Karpas-422 (cell line): Measurements from ENCODE around the gene RAMP3. TPM values are rescaled to one million over a fixed set of nuclear protein-coding genes. Genes with fewer than 3 reads are reported as not detected.

ENCODE experiments used
- DNase-seq: peaks from one replicate; pipeline ENCODE4 v3.0.0-alpha.2; 2015
- H2AFZ ChIP-seq: fragments of 200-600 bp; sonication (generic); 2 replicates; pipeline ENCODE4 v1.6.1; 2014; ENCODE audit warnings: antibody characterized with exemption, low read length, mixed read lengths
- H3K27ac ChIP-seq: fragments of 200-600 bp; sonication (generic); 2 replicates; pipeline ENCODE4 v1.5.1; 2014; ENCODE audit warnings: mild to moderate bottlenecking, low read length, moderate library complexity
- H3K27me3 ChIP-seq: fragments of 200-600 bp; sonication (generic); 2 replicates; pipeline ENCODE4 v1.6.1; 2014; ENCODE audit warnings: low read length, mixed read lengths
- H3K36me3 ChIP-seq: fragments of 200-600 bp; sonication (generic); 2 replicates; pipeline ENCODE4 v1.6.1; 2014; ENCODE audit warnings: low read length, mixed read lengths; ENCODE audit not compliant: insufficient read depth
- H3K4me1 ChIP-seq: fragments of 200-600 bp; sonication (generic); 2 replicates; pipeline ENCODE4 v1.6.1; 2014; ENCODE audit warnings: mild to moderate bottlenecking, low read length, mixed read lengths
- H3K4me2 ChIP-seq: fragments of 200-600 bp; sonication (generic); 2 replicates; pipeline ENCODE4 v1.6.1; 2014; ENCODE audit warnings: low read length, low read depth, mild to moderate bottlenecking; ENCODE audit not compliant: poor library complexity, severe bottlenecking
- H3K4me3 ChIP-seq: fragments of 200-600 bp; sonication (generic); 2 replicates; pipeline ENCODE4 v1.5.1; 2014; ENCODE audit warnings: mild to moderate bottlenecking, antibody characterized with exemption, low read length, mixed read lengths
- H3K79me2 ChIP-seq: fragments of 200-600 bp; sonication (generic); 2 replicates; pipeline ENCODE4 v1.6.1; 2014; ENCODE audit warnings: mild to moderate bottlenecking, low read length, mixed read lengths
- H3K9ac ChIP-seq: fragments of 200-600 bp; sonication (generic); 2 replicates; pipeline ENCODE4 v1.6.0; 2014; ENCODE audit warnings: low read length
- H3K9me2 ChIP-seq: fragments of 200-600 bp; sonication (generic), shearing (Covaris generic); replicated peaks from 2 replicates; pipeline ENCODE4 v1.6.0; 2014; ENCODE audit warnings: mild to moderate bottlenecking, low read length, moderate library complexity; ENCODE audit not compliant: insufficient read depth
- H3K9me3 ChIP-seq: fragments of 300-700, 200-600 bp; sonication (generic); 2 replicates; pipeline ENCODE4 v1.6.1; 2014; ENCODE audit warnings: low read length, mixed read lengths
- H4K20me1 ChIP-seq: fragments of 200-600 bp; sonication (generic); 2 replicates; pipeline ENCODE4 v1.6.1; 2014; ENCODE audit warnings: mild to moderate bottlenecking, antibody characterized with exemption, low read length, low read depth; ENCODE audit not compliant: insufficient read depth
- total RNA-seq: library from RNA; depleted of rRNA; stranded (reverse); fragments of >200 nt; shearing (Covaris generic); gene quantifications from 2 replicates; pipeline ENCODE4 v1.2.3, GENCODE V29; 2014; ENCODE audit warnings: low replicate concordance

RAMP3 gene
- total RNA-seq, 1 experiment from 2014 or later = not detected

DNA sequence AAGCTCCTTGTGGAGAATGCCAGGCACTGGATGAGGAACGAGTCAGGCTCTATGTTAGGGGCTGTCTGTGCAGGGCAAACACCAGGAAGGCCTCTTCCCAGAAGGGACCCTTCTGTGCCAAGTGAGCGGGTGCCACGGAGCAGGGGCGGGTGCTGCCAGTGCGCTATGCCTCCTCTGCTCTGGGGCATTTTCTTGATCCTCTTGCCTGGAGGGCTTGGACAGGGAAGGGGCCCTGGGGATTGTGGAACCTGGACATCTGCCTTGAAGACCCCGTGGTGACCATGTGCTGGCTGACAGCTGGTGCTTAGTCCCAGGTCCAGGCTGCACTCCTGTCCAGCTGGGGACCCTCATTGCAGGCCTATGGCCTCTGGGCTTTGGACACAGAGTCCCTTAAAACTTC lies 30.7 kb upstream of the RAMP3 start:
- Histone ChIP-seq H3K27ac (no peak overlapping the region), H3K36me3 (no peaks in the 10 kb centered on the region), H3K4me3 (no peak overlapping the region), H2AFZ (no peak overlapping the region; the same call in 1 of the 2 replicates), H4K20me1 (no peaks in the 10 kb centered on the region), H3K4me2 (no peak overlapping the region), H3K9ac (no peak overlapping the region), H3K27me3 (no peaks in the 10 kb centered on the region), H3K79me2 (no peaks in the 10 kb centered on the region), H3K9me2 (no peaks in the 10 kb centered on the region), H3K9me3 (no peaks in the 10 kb centered on the region), H3K4me1 (peaks cover 9% of the 10 kb centered on the region)
- no peak for DNase-seq

DNA sequence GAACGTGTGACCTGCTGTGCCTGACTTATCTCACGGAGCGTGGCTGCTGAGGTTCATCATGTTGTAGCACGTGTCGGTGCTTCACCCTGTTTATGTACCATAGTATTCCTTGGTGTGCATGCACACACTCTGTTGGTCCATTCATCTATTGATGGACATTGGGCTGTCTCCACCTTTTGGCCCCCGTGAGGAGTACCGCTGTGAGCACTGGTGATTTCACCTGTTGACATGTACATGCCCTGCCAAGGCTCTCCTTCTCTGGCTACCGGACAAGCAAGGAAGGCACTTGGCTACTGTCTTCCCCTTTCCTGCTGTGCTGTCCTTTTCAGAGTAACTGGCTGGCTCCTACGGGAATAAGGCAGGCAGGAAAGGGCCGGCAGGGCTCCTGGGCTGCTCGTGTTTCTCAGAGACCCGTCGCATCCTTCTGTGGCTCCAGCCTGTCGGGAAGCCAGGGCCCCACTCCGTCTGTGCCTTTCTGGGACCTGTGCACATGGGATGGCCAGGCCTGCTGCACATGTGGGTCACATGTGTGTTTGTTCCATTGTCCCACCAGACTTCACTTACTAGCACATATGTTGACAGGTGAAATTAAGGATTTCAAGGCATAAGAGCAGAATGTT lies 28.3 kb upstream of the RAMP3 start:
- Histone ChIP-seq H3K9ac (no peak overlapping the region), H3K4me3 (no peak overlapping the region), H2AFZ (no peak overlapping the region), H3K9me2 (no peaks in the 10 kb centered on the region), H3K9me3 (no peaks in the 10 kb centered on the region), H4K20me1 (no peaks in the 10 kb centered on the region), H3K27me3 (no peaks in the 10 kb centered on the region), H3K4me2 (no peak overlapping the region), H3K79me2 (no peaks in the 10 kb centered on the region), H3K27ac (no peak overlapping the region), H3K36me3 (no peaks in the 10 kb centered on the region), H3K4me1 (peaks cover 9% of the 10 kb centered on the region)
- no peak for DNase-seq

DNA sequence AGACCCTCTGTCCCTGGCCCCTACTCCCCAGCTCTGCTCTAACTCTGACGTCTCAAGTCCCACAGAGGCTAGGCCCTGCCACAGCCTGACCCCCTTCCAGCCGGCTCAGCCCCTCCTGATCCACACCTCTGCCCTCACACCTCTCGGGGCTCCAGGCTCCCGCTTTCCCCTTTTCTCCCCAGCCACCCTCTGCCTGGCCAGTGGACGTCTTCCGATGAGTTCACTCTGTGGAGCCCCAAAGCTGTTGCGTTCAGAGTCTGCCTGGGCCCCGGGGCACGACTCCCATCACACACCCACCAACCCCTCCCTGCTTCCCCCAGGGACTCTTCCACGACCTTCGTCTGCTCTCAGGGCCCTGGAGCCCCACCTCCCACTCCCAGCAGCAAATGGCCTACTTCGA lies 27.7 kb upstream of the RAMP3 start:
- Histone ChIP-seq H3K9ac (no peak overlapping the region), H3K36me3 (no peaks in the 10 kb centered on the region), H3K4me1 (peaks cover 9% of the 10 kb centered on the region), H3K79me2 (no peaks in the 10 kb centered on the region), H3K9me2 (no peaks in the 10 kb centered on the region), H4K20me1 (no peaks in the 10 kb centered on the region), H3K27me3 (no peaks in the 10 kb centered on the region), H2AFZ (no peak overlapping the region), H3K4me2 (no peak overlapping the region), H3K4me3 (no peak overlapping the region), H3K27ac (no peak overlapping the region), H3K9me3 (no peaks in the 10 kb centered on the region)
- no peak for DNase-seq

DNA sequence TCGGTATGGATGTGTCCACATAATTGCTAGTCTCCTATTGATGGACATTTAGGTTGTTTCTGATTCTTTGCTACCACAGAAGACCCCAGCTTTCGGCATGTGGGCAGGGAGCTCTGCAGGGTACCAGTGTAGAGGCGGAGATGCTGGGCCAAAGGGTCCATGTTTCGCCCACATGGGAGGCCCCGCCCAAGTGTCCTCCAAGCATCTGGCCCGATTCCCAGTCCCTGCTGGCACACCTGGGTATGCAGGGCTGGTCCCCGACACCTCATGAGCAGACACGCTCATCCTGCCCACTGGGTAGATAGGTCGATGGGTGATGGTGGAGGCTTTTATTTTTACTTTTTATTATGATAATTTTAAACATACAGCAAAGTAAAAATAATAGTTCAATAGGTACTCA lies 26.7 kb upstream of the RAMP3 start:
- Histone ChIP-seq H3K9ac (no peak overlapping the region), H3K4me1 (peaks cover 13% of the 10 kb centered on the region), H3K27ac (no peak overlapping the region), H3K36me3 (no peaks in the 10 kb centered on the region), H3K9me2 (no peaks in the 10 kb centered on the region), H2AFZ (no peak overlapping the region), H3K9me3 (no peaks in the 10 kb centered on the region), H3K27me3 (no peaks in the 10 kb centered on the region), H3K4me2 (no peak overlapping the region), H4K20me1 (no peaks in the 10 kb centered on the region), H3K79me2 (no peaks in the 10 kb centered on the region), H3K4me3 (no peak overlapping the region)
- no peak for DNase-seq

DNA sequence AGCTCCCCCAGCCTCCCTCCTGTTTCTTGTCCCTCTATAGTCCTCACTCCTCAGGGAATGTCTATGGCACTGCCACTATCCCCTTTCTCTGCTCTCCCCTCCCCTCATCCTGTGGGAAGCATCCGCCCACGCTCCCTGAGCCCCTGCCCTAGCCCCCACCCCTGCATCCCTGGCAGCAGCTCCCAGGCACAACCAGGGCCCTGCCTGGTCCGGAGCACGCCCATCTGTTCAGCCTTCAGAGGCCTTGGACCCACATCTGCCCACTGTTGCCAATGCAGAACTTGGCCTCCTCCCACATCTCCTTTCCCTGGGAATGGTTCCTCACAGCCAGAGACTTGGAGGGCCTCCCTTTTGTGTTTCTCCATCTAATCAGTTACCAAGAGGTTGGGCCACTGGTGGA lies 25.7 kb upstream of the RAMP3 start:
- peaks cover 5% of the 10 kb centered on the region for H3K4me1 ChIP-seq
- H4K20me1 ChIP-seq = no peaks in the 10 kb centered on the region
- H3K79me2 ChIP-seq = no peaks in the 10 kb centered on the region
- H3K36me3 ChIP-seq = no peaks in the 10 kb centered on the region
- H3K9ac ChIP-seq = no peak overlapping the region
- no peaks in the 10 kb centered on the region for H3K9me2 ChIP-seq
- no peak for DNase-seq
- no peak overlapping the region for H3K4me2 ChIP-seq
- no peak overlapping the region for H3K4me3 ChIP-seq
- H3K27ac ChIP-seq = no peak overlapping the region
- H3K27me3 ChIP-seq = no peaks in the 10 kb centered on the region
- H2AFZ ChIP-seq = no peak overlapping the region
- no peaks in the 10 kb centered on the region for H3K9me3 ChIP-seq

DNA sequence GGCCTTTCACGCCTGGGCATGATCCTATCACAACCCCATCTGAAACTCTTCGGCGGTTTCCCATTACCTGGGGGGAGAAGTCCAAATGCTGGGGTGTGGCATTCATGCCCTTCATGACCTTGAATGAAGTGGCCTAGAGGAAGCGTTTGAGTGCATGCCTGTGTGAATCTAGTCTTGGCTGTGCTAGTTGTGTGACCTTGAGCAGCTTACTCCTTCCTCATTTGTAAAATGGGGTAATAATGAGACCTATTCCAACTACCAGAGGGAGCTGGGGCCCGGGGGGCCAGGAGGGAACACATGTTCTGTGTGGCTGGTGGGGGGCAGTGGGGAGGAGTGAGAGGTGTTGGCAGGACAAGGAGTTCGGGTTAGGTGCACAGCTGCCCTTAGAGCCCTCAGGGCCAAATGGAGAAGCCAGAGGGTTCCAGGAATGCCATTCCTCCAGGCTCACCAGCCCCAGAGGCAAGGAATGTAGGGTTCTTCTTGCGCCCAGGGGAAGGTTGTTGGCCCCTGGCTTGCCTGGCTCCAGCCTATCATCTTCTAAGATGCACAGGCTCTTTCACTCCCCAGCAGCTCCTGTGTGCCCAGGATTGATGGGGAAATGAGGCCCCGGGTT lies 24.8 kb upstream of the RAMP3 start:
- no peaks in the 10 kb centered on the region for H3K36me3 ChIP-seq
- no peak overlapping the region for H2AFZ ChIP-seq
- H3K27me3 ChIP-seq = no peaks in the 10 kb centered on the region
- H3K27ac ChIP-seq = no peak overlapping the region
- H3K4me2 ChIP-seq = no peak overlapping the region
- peaks cover 5% of the 10 kb centered on the region for H3K4me1 ChIP-seq
- H4K20me1 ChIP-seq = no peaks in the 10 kb centered on the region
- no peaks in the 10 kb centered on the region for H3K79me2 ChIP-seq
- H3K9ac ChIP-seq = no peak overlapping the region
- no peak overlapping the region for H3K4me3 ChIP-seq
- no peaks in the 10 kb centered on the region for H3K9me3 ChIP-seq
- no peaks in the 10 kb centered on the region for H3K9me2 ChIP-seq
- no peak for DNase-seq

DNA sequence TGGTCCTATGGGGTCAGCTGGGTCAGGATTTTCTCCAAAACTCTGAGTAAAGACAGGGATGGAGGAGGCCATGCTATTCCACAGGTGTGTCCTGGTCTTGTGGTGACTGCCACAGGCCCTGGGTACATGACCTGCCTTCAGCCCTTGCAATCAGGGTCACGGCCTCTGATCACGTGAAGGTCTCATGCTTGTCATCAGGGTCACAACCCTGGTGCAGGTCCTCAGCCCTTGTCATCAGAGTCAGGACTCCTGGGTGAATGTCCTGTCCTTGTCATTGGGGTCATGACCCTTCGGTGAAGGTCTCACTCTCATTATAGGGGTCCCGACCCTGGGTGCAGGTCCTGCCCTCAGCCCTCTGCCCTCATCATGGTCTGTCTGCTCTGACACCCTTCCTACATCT lies 24.2 kb upstream of the RAMP3 start:
- no peak overlapping the region for H3K4me2 ChIP-seq
- H3K9me2 ChIP-seq = no peaks in the 10 kb centered on the region
- DNase-seq = no peak
- no peak overlapping the region for H3K4me3 ChIP-seq
- H3K9me3 ChIP-seq = no peaks in the 10 kb centered on the region
- H3K4me1 ChIP-seq = peaks cover 5% of the 10 kb centered on the region
- H3K79me2 ChIP-seq = no peaks in the 10 kb centered on the region
- H2AFZ ChIP-seq = no peak overlapping the region
- no peak overlapping the region for H3K9ac ChIP-seq
- H3K36me3 ChIP-seq = no peaks in the 10 kb centered on the region
- no peaks in the 10 kb centered on the region for H3K27me3 ChIP-seq
- no peaks in the 10 kb centered on the region for H4K20me1 ChIP-seq
- H3K27ac ChIP-seq = no peak overlapping the region

DNA sequence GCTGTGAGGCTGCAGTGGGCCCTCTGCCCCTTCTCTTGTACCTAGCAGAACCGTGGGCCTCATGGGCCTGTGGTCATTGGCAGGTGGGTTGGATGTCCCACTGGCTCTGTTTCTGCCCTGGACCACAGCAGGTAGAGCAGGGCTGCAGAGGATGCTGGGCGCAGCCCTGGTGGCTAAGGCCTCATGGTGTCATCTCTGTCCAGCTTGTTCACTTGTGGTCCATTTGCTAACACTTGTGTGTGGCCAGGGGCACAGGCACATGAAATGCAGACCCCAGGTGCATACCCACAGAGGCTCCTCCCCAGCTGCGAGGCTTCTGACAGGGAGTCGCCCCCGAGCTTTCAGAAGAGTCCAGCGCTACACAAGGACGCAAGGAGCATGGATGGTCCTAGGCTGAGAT lies 23.7 kb upstream of the RAMP3 start:
- Histone ChIP-seq H3K4me1 (peaks cover 5% of the 10 kb centered on the region), H3K79me2 (no peaks in the 10 kb centered on the region), H3K36me3 (no peaks in the 10 kb centered on the region), H4K20me1 (no peaks in the 10 kb centered on the region), H3K9me2 (no peaks in the 10 kb centered on the region), H2AFZ (no peak overlapping the region), H3K27ac (no peak overlapping the region), H3K9me3 (no peaks in the 10 kb centered on the region), H3K9ac (no peak overlapping the region), H3K4me3 (no peak overlapping the region), H3K27me3 (no peaks in the 10 kb centered on the region), H3K4me2 (no peak overlapping the region)
- no peak for DNase-seq
